B cell (primary cell): ENCODE data around the gene ACOX2. TPM values are rescaled to one million over a fixed set of nuclear protein-coding genes. Genes with fewer than 3 reads are reported as not detected.

Source experiments
- ATAC-seq: fragments of 200-7000 bp; cut with Tn5 transposase; one replicate; pipeline ENCODE4 v1.10.0; 2021; ENCODE audit warnings: low read depth, mild to moderate bottlenecking, moderate number of reproducible peaks, moderate library complexity
- CTCF ChIA-PET: fragments of 350-600 bp; sonication (Branson Sonifier 250); formaldehyde crosslinking; loops from one replicate; lab custom pipeline; 2021; ENCODE audit warnings: antibody characterized with exemption, inconsistent platforms; lab: Charles Lee
- POLR2A ChIA-PET: fragments of 350-600 bp; sonication (Branson Sonifier 250); formaldehyde crosslinking; loops from one replicate; lab custom pipeline; 2021; ENCODE audit warnings: antibody characterized with exemption; lab: Charles Lee
- DNase-seq: peaks from one replicate; pipeline ENCODE4 v3.0.0; 2013
- H2AFZ ChIP-seq: 2 replicates; pipeline ENCODE4 v1.6.1; 2012; ENCODE audit warnings: mild to moderate bottlenecking, low read depth, low read length; ENCODE audit not compliant: insufficient read depth, poor library complexity, severe bottlenecking
- H3K27ac ChIP-seq, 2 donors: 1 replicate in 1 of 2; 2 replicates in 1 of 2; pipeline ENCODE4 v1.5.1; 2012 to 2013; ENCODE audit warnings: low read length in 2 of 2, mild to moderate bottlenecking in 2 of 2, moderate library complexity in 1 of 2
- H3K27me3 ChIP-seq, 4 experiments: fragments of 200-600 bp in 1 of 4; sonication (generic) in 1 of 4; replicated peaks in 1 of 4; 1 replicate in 2 of 4; 2 replicates in 2 of 4; pipeline versions ENCODE4 v1.6.1 to v1.7.0; 2013 to 2016; ENCODE audit warnings: low read length in 3 of 4, mild to moderate bottlenecking in 2 of 4, mixed read lengths in 1 of 4, moderate library complexity in 1 of 4; ENCODE audit not compliant: insufficient read depth in 4 of 4, control insufficient read depth in 3 of 4; ENCODE audit errors: control extremely low read depth in 1 of 4
- H3K36me3 ChIP-seq, 2 experiments: replicated peaks in 1 of 2; 1 replicate in 1 of 2; 2 replicates in 1 of 2; pipeline versions ENCODE4 v1.6.1 to v1.7.1; 2013; ENCODE audit warnings: low read length in 1 of 2; ENCODE audit not compliant: insufficient read depth in 2 of 2, control insufficient read depth in 1 of 2; ENCODE audit errors: control extremely low read depth in 1 of 2, extremely low read depth in 1 of 2
- H3K4me1 ChIP-seq, 2 donors: fragments of 200-600 bp in 1 of 2; sonication (generic) in 1 of 2; 1 replicate in 1 of 2; 2 replicates in 1 of 2; pipeline versions ENCODE4 v1.5.1 to v1.6.1; 2013 to 2017; ENCODE audit warnings: low read length in 2 of 2; ENCODE audit not compliant: control insufficient read depth in 2 of 2, insufficient read depth in 2 of 2
- H3K4me2 ChIP-seq: replicated peaks from 2 replicates; pipeline ENCODE3; 2012; ENCODE audit warnings: mild to moderate bottlenecking, low read depth, low read length; ENCODE audit not compliant: poor library complexity, severe bottlenecking
- H3K4me3 ChIP-seq, 5 experiments: fragments of 200-600 bp in 1 of 5; sonication (generic) in 1 of 5; 1 replicate in 3 of 5; 2 replicates in 2 of 5; pipeline versions ENCODE4 v1.5.1 to v1.7.0; 2011 to 2016; ENCODE audit warnings: low read length in 4 of 5, mild to moderate bottlenecking in 4 of 5, low read depth in 2 of 5, control low read depth in 1 of 5, moderate library complexity in 1 of 5; ENCODE audit not compliant: insufficient read depth in 1 of 5; ENCODE audit errors: control extremely low read depth in 1 of 5, extremely low read depth in 1 of 5
- H3K79me2 ChIP-seq: fragments of 200-600 bp; sonication (generic); one replicate; pipeline ENCODE4 v1.6.0; 2016; ENCODE audit warnings: low read length; ENCODE audit not compliant: control insufficient read depth, insufficient read depth
- H3K9ac ChIP-seq: fragments of 200-600 bp; sonication (generic); 2 replicates; pipeline ENCODE4 v1.6.1; 2017; ENCODE audit warnings: mild to moderate bottlenecking, low read length, moderate library complexity
- H3K9me3 ChIP-seq, 3 donors: one replicate each; pipeline versions ENCODE4 v1.6.1 to v1.7.1; 2013; ENCODE audit warnings: low read length in 2 of 3; ENCODE audit not compliant: control insufficient read depth in 2 of 3, insufficient read depth in 1 of 3; ENCODE audit errors: control extremely low read depth in 1 of 3
- H4K20me1 ChIP-seq: 2 replicates; pipeline ENCODE4 v1.6.0; 2012; ENCODE audit warnings: mild to moderate bottlenecking, low read length; ENCODE audit not compliant: insufficient read depth, control insufficient read depth, poor library complexity, severe bottlenecking
- H3K27ac Mint-ChIP-seq: one replicate; pipeline ENCODE4 v1.8.0; 2021; ENCODE audit warnings: mixed read lengths
- H3K27me3 Mint-ChIP-seq: one replicate; pipeline ENCODE4 v1.8.0; 2021; ENCODE audit warnings: mixed read lengths
- H3K4me1 Mint-ChIP-seq: one replicate; pipeline ENCODE4 v1.8.0; 2021; ENCODE audit warnings: mixed read lengths
- H3K4me3 Mint-ChIP-seq: one replicate; pipeline ENCODE4 v1.8.0; 2021; ENCODE audit warnings: mixed read lengths
- H3K9me3 Mint-ChIP-seq: one replicate; pipeline ENCODE4 v1.8.0; 2022; ENCODE audit warnings: mixed read lengths; ENCODE audit not compliant: insufficient read depth
- EZH2 ChIP-seq: IDR thresholded peaks from 2 replicates; pipeline ENCODE4 v1.6.1; 2012; ENCODE audit warnings: borderline replicate concordance, low read depth, mild to moderate bottlenecking, moderate library complexity, low read length; ENCODE audit not compliant: insufficient read depth, poor library complexity, severe bottlenecking
- WGBS: methylation state at CpG from one replicate; pipeline ENCODE4 v1.1.5; 2013; ENCODE audit warnings: missing lambda C conversion rate; ENCODE audit not compliant: insufficient coverage; 5-methylcytosine and 5-hydroxymethylcytosine counted together
- intact Hi-C: fragments of 100-400 bp; cut with micrococcal nuclease; formaldehyde crosslinking; loops from one replicate; pipeline ENCODE4 v1.10.0; 2022
- polyA plus RNA-seq: library from polyadenylated mRNA; depleted of rRNA; stranded (reverse); fragments of >200 nt; gene quantifications from 2 replicates; pipeline ENCODE4 v1.2.3, GENCODE V29; 2012
- total RNA-seq, 2 donors: library from RNA; stranded (reverse); fragments of 120-200 nt in 1 of 2; gene quantifications; 1 replicate in 1 of 2; 2 replicates in 1 of 2; pipeline versions ENCODE4 v1.2.3 to v1.2.4, GENCODE V29; 2013 to 2022
- TF ChIP-seq, protein P1 (sequence below): fragments of 200-600 bp; IDR thresholded peaks from one replicate; pipeline ENCODE4 v1.8.0; 2022; ENCODE audit warnings: antibody characterized with exemption, mild to moderate bottlenecking

Gene ACOX2
- total and polyA plus RNA-seq, 2 donors (not counting 1 experiment from before 2014, with no cell fraction given), result not detected

DNA sequence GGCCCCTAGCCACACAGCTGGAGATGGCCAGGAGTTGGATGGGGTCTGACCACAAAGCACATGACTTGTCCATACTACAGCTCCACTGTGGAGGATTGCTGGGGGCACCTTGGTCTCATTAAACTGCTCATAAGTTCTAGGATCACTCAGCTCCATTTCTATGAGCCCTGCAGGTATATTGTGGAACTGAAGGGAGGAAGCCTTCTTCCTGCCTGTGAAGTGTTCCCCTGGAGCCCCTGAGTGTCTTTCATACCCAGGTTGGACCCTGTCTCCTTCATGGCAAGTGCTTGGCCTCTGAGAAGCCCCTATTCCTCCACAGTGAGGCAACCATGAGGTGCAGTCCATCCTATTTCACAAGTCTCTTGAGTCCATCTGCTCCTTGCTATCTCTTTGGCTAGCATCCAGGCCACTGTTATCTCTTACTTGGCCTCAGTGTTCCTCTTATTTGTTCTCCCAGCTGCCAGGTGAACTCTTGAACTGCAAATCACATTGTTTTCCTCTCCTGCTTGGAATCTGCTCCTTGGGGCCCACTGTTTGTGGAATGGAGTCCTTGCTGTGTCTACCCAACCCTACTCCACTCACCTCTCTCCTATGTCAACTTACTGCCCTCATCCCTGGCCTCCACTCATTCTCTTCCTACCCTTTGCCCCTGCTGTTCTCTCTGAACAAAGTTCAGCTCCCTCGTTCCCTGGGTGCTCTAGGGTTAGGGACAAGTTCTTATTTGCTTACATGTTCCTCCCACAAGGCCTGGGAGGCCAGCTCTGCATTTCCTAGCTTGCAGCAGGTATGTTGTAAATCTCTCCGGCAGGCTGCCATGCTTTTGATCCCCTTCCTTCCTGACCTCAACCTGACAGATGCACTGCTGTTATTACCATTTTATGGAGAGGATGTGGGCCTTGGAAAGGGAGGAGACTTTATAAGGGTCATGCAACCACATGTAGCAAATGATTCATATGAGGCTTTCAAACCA lies 1.2 kb downstream of the ACOX2 start:
- H3K4me3 ChIP-seq, result no peak overlapping the region
- no peak for TF ChIP-seq EZH2
- TF ChIP-seq, protein P1, sequence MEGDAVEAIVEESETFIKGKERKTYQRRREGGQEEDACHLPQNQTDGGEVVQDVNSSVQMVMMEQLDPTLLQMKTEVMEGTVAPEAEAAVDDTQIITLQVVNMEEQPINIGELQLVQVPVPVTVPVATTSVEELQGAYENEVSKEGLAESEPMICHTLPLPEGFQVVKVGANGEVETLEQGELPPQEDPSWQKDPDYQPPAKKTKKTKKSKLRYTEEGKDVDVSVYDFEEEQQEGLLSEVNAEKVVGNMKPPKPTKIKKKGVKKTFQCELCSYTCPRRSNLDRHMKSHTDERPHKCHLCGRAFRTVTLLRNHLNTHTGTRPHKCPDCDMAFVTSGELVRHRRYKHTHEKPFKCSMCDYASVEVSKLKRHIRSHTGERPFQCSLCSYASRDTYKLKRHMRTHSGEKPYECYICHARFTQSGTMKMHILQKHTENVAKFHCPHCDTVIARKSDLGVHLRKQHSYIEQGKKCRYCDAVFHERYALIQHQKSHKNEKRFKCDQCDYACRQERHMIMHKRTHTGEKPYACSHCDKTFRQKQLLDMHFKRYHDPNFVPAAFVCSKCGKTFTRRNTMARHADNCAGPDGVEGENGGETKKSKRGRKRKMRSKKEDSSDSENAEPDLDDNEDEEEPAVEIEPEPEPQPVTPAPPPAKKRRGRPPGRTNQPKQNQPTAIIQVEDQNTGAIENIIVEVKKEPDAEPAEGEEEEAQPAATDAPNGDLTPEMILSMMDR, result no peak
- Mint-ChIP-seq H3K27ac (no peak overlapping the region), H3K4me3 (no peak overlapping the region), H3K4me1 (peaks cover 6% of the 10 kb centered on the region), H3K9me3 (no peaks in the 10 kb centered on the region), H3K27me3 (no peaks in the 10 kb centered on the region)
- no peaks in the 10 kb centered on the region for H3K79me2 ChIP-seq
- H3K36me3 ChIP-seq, result no peaks in the 10 kb centered on the region
- H3K27me3 ChIP-seq, result no peaks in the 10 kb centered on the region
- no peak overlapping the region for H3K27ac ChIP-seq
- intact Hi-C loops, result no loop called here
- H3K9me3 ChIP-seq, result no peaks in the 10 kb centered on the region
- no peak overlapping the region for H2AFZ ChIP-seq
- H3K4me1 ChIP-seq, result peaks cover 6 to 8% of the 10 kb centered on the region in 2 donors
- no peak for DNase-seq
- no peak for ATAC-seq
- ChIA-PET POLR2A (interaction anchor here (0.6 kb wide), 1 partner anchor 17 kb away, joined by 5 read pairs; no protein-coding TSS in a partner anchor), CTCF (interaction anchor here (0.9 to 8.2 kb wide), 5 partner anchors 13 to 229 kb away, joined by 3 to 101 read pairs (median 10); partner anchors contain the start of genes HTD2, KCTD6 and RPP14)
- no CpG with 5 or more reads among the region's 2 CpGs for WGBS
- H3K4me2 ChIP-seq, result no peak overlapping the region
- H4K20me1 ChIP-seq, result no peaks in the 10 kb centered on the region
- no peak overlapping the region for H3K9ac ChIP-seq
